ENCODE results near the gene PHF1.

PHF1 gene

GRCh38 chr6:33438978-33439594, 28.3 kb downstream of the PHF1 start:
- H3K9me3 ChIP-seq (ENCODE audit: low read length), result no peaks in the 10 kb centered on the region
- no peak overlapping the region for H3K27ac ChIP-seq (ENCODE audit: low read depth, low read length, poor library complexity, severe bottlenecking)
- no peak overlapping the region for H3K9ac ChIP-seq (ENCODE audit: low read length)
- no peaks in the 10 kb centered on the region for H3K79me2 ChIP-seq (ENCODE audit: insufficient read depth, low read length)
- TF ChIP-seq EZH2 (IDR thresholded peaks at IDR 0.05; ENCODE audit: borderline replicate concordance, low read length), result no peak
- TF ChIP-seq, protein P1, sequence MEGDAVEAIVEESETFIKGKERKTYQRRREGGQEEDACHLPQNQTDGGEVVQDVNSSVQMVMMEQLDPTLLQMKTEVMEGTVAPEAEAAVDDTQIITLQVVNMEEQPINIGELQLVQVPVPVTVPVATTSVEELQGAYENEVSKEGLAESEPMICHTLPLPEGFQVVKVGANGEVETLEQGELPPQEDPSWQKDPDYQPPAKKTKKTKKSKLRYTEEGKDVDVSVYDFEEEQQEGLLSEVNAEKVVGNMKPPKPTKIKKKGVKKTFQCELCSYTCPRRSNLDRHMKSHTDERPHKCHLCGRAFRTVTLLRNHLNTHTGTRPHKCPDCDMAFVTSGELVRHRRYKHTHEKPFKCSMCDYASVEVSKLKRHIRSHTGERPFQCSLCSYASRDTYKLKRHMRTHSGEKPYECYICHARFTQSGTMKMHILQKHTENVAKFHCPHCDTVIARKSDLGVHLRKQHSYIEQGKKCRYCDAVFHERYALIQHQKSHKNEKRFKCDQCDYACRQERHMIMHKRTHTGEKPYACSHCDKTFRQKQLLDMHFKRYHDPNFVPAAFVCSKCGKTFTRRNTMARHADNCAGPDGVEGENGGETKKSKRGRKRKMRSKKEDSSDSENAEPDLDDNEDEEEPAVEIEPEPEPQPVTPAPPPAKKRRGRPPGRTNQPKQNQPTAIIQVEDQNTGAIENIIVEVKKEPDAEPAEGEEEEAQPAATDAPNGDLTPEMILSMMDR (IDR thresholded peaks at IDR 0.05; ENCODE audit: low read length), result no peak
- H3K4me2 ChIP-seq (ENCODE audit: low read length), result no peak overlapping the region
- H3F3A ChIP-seq (ENCODE audit: insufficient read depth, low read length), result no peaks in the 10 kb centered on the region
- no peaks in the 10 kb centered on the region for H3K9me2 ChIP-seq (ENCODE audit: low read depth, low read length)
- no peaks in the 10 kb centered on the region for H3K27me3 ChIP-seq (ENCODE audit: insufficient read depth, low read length)
- H3K4me3 ChIP-seq (ENCODE audit: low read depth, low read length, poor library complexity, severe bottlenecking), result no peak overlapping the region
- no peaks in the 10 kb centered on the region for H3K4me1 ChIP-seq (ENCODE audit: insufficient read depth, low read length, severe bottlenecking)
- H3K36me3 ChIP-seq (ENCODE audit: insufficient read depth, low read length), result peaks cover 37% of the 10 kb centered on the region
- no peak overlapping the region for H2AFZ ChIP-seq (ENCODE audit: low read length)
- H4K20me1 ChIP-seq (ENCODE audit: insufficient read depth, low read length), result no peaks in the 10 kb centered on the region

- no peak overlapping the region for H3K4me3 ChIP-seq (ENCODE audit: low read depth, low read length, poor library complexity, severe bottlenecking)
- no peaks in the 10 kb centered on the region for H4K20me1 ChIP-seq (ENCODE audit: insufficient read depth, low read length)
- H3K9ac ChIP-seq (ENCODE audit: low read length), result no peak overlapping the region
Observed at GRCh38 chr6:33439956-33440648, 29.3 kb downstream of the PHF1 start.

GRCh38 chr6:33440649-33441309, 30.0 kb downstream of the PHF1 start:
- no peak overlapping the region for H2AFZ ChIP-seq (ENCODE audit: low read length)
- no peak overlapping the region for H3K27ac ChIP-seq (ENCODE audit: low read depth, low read length, poor library complexity, severe bottlenecking)
- H3K4me2 ChIP-seq (ENCODE audit: low read length), result no peak overlapping the region
- H3K79me2 ChIP-seq (ENCODE audit: insufficient read depth, low read length), result no peaks in the 10 kb centered on the region
- TF ChIP-seq, protein P1 (IDR thresholded peaks at IDR 0.05; ENCODE audit: low read length), result no peak
- H3K36me3 ChIP-seq (ENCODE audit: insufficient read depth, low read length), result peaks cover 30% of the 10 kb centered on the region
- no peaks in the 10 kb centered on the region for H3K27me3 ChIP-seq (ENCODE audit: insufficient read depth, low read length)
- H3K9me3 ChIP-seq (ENCODE audit: low read length), result no peaks in the 10 kb centered on the region
- no peak overlapping the region for H3K9ac ChIP-seq (ENCODE audit: low read length)
- no peak overlapping the region for H3K4me3 ChIP-seq (ENCODE audit: low read depth, low read length, poor library complexity, severe bottlenecking)
- H3K9me2 ChIP-seq (ENCODE audit: low read depth, low read length), result no peaks in the 10 kb centered on the region
- H4K20me1 ChIP-seq (ENCODE audit: insufficient read depth, low read length), result no peaks in the 10 kb centered on the region
- H3F3A ChIP-seq (ENCODE audit: insufficient read depth, low read length), result no peaks in the 10 kb centered on the region
- no peaks in the 10 kb centered on the region for H3K4me1 ChIP-seq (ENCODE audit: insufficient read depth, low read length, severe bottlenecking)

More at GRCh38 chr6:33439956-33440648, 29.3 kb downstream of the PHF1 start:
- no peak overlapping the region for H3K27ac ChIP-seq (ENCODE audit: low read depth, low read length, poor library complexity, severe bottlenecking)
- H3K27me3 ChIP-seq (ENCODE audit: insufficient read depth, low read length), result no peaks in the 10 kb centered on the region
- no peaks in the 10 kb centered on the region for H3K4me1 ChIP-seq (ENCODE audit: insufficient read depth, low read length, severe bottlenecking)
- TF ChIP-seq, protein P1 (IDR thresholded peaks at IDR 0.05; ENCODE audit: low read length), result no peak
- TF ChIP-seq EZH2 (IDR thresholded peaks at IDR 0.05; ENCODE audit: borderline replicate concordance, low read length), result no peak
- no peak overlapping the region for H3K4me2 ChIP-seq (ENCODE audit: low read length)
- H3K9me2 ChIP-seq (ENCODE audit: low read depth, low read length), result no peaks in the 10 kb centered on the region
- H3K36me3 ChIP-seq (ENCODE audit: insufficient read depth, low read length), result peaks cover 37% of the 10 kb centered on the region
- H2AFZ ChIP-seq (ENCODE audit: low read length), result no peak overlapping the region
- no peaks in the 10 kb centered on the region for H3K79me2 ChIP-seq (ENCODE audit: insufficient read depth, low read length)
- H3F3A ChIP-seq (ENCODE audit: insufficient read depth, low read length), result no peaks in the 10 kb centered on the region
- H3K9me3 ChIP-seq (ENCODE audit: low read length), result no peaks in the 10 kb centered on the region

All from OCI-LY1 (cell line).